VCaP (cell line): Measurements from ENCODE around the gene RTN3.

ENCODE experiments used
- H3K27ac ChIP-seq: fragments of 450-650 bp; 2 replicates; pipeline ENCODE4 v1.5.1; 2017
- TF ChIP-seq, protein P1 (sequence below): fragments of 450-650 bp; conservative IDR thresholded peaks from 2 replicates; pipeline ENCODE4 v1.5.1; 2017; ENCODE audit warnings: mild to moderate bottlenecking, moderate library complexity

The RTN3 gene

DNA sequence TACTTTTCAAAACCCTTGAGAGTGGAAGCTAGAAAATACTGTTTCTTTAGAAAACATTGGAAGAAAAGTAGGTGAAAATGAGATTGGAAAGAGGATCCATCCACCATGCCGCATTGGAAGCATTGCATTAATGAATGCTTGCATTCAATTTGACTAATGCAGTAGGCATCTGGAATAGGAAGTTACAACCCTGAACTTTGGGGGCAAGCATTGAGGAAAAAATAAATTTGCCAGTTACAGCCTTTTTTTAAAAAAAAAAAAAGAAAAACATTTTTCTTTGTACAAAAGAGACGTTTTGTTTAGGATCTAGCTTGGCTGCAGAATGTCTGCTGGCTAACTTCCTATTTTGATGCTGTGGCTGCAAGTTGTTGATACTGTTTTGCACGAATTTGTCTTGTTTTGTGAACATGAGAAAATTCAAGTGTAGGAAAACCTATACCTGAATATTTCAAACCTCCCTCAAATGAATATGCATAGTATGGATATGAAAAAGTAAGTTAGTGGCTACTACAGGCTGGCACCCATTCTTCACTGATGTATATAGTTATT is 28.1 kb downstream of the RTN3 start:
- TF ChIP-seq, protein P1, sequence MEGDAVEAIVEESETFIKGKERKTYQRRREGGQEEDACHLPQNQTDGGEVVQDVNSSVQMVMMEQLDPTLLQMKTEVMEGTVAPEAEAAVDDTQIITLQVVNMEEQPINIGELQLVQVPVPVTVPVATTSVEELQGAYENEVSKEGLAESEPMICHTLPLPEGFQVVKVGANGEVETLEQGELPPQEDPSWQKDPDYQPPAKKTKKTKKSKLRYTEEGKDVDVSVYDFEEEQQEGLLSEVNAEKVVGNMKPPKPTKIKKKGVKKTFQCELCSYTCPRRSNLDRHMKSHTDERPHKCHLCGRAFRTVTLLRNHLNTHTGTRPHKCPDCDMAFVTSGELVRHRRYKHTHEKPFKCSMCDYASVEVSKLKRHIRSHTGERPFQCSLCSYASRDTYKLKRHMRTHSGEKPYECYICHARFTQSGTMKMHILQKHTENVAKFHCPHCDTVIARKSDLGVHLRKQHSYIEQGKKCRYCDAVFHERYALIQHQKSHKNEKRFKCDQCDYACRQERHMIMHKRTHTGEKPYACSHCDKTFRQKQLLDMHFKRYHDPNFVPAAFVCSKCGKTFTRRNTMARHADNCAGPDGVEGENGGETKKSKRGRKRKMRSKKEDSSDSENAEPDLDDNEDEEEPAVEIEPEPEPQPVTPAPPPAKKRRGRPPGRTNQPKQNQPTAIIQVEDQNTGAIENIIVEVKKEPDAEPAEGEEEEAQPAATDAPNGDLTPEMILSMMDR, result no peak
- H3K27ac ChIP-seq, result no peak overlapping the region

DNA sequence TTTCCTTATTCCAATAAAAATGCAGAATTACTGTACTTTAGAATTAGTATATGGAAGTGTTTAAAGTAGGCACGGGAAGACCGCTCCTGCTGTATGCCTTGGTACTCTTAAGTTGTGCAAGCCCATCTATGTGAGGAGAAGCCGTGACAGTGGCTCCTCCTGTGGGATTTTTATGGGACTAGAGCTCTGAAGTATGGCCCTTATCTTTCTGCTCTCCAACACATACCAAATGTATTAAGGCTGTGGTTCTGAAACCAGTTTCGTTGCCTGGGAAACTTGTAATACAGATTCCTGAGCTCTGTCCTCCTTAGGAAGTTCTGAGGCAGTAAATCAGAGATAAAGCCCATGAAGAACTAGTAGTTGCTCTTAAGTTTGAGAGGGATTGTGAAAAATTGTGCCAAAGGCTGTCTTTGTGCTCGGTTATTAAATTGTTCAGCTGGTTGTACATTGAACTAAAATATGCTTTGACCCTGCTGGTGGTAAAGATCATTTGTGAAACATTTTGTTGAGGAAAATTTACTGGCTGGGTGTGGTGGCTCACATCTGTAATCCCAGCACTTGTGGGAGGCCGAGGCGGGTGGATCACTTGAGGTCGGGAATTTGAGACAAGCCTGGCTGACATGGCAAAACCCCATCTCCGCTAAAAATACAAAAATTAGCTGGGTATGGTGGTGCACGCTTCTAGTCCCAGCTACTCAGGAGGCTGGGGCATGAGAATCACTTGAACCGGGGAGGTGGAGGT is 29.3 kb downstream of the RTN3 start:
- TF ChIP-seq, protein P1, result no peak
- no peak overlapping the region for H3K27ac ChIP-seq

DNA sequence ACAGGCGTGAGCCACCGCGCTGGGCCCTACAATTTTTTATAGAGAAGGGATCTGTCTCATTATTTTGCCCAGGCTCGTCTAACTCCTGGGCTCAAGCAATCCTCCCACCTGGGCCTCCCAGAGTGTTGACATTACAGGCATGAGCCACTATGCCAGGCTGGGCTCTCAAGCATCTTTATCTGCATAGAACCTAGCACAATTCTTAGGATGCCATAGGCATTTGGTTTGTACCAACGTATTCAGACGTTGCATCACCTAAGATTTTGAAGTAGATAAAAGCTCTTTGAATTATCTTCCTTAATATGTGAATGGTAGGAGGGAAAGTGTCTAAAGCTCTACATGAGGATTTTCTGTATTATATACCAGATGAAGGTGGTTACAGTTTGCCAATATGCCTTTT is 30.5 kb downstream of the RTN3 start:
- TF ChIP-seq, protein P1, result no peak
- no peak overlapping the region for H3K27ac ChIP-seq

DNA sequence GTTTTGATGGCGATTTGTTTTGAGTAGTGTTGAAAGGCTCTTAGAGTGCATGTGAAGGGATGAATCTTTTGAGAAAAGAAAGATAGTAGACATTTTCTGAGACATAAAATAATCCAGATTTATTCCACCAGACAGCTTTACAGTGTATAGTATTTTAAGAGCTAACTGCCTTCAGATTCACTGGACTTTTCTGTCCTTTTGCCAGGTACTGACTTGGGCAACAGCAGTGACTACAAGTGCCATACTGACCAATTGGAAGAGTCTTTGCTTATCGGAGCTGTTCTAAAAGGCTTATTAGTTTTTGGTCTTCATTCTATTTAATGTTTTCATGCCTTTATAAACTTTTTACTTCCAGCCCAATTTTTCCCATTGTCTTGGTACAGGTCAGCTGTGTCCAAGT is 32.5 kb downstream of the RTN3 start:
- TF ChIP-seq, protein P1, result no peak
- no peak overlapping the region for H3K27ac ChIP-seq

DNA sequence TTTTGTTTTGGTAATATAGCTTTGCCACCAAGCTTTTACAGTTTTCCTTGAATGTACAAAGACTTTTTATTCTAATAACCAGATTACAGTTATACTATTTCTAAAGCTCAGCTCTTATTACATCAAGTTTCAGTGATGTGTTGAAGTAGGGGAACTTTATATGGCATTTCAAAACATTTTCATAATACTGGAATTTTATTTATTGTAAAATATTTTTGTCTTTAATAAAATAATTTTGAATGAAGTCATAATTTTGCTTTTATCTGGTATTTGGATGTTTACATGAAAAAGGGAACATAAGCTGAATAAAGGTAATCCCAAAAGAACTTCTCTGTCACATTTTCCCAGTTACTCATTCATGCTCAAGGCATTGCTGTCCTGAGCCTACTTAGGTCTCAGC is 34.7 kb downstream of the RTN3 start:
- H3K27ac ChIP-seq, result no peak overlapping the region
- TF ChIP-seq, protein P1, result no peak

DNA sequence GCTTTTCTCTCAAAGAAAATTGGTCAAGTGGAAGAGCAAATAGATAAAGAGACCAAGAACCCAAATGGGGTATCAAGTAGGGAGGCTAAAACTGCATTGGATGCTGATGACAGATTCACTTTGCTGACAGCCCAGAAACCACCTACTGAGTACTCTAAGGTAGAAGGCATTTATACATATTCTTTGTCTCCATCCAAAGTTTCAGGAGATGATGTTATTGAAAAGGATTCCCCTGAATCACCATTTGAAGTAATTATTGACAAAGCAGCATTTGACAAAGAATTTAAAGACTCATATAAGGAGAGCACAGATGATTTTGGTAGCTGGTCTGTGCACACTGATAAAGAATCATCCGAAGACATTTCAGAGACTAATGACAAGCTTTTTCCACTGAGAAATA is 37.7 kb downstream of the RTN3 start:
- H3K27ac ChIP-seq, result no peak overlapping the region
- TF ChIP-seq, protein P1, result no peak

DNA sequence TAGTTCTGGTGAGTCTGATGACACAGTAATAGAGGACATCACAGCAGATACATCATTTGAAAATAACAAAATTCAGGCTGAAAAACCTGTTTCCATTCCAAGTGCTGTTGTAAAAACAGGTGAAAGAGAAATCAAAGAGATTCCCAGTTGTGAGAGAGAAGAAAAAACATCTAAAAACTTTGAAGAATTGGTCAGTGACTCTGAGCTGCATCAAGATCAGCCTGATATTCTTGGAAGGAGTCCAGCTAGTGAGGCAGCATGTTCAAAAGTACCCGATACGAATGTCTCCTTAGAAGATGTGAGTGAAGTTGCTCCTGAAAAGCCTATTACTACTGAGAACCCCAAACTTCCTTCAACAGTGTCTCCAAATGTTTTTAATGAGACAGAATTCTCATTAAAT is 38.7 kb downstream of the RTN3 start:
- H3K27ac ChIP-seq, result no peak overlapping the region
- TF ChIP-seq, protein P1, result no peak
